Measurements from ENCODE around the gene TPM3. TPM values are rescaled to one million over a fixed set of nuclear protein-coding genes. Genes with fewer than 3 reads are reported as not detected.

Gene TPM3
- total and polyA plus RNA-seq, 2 of the 8 experiments (the other 6 are each of a cell fraction or from before 2014, with no cell fraction given), result 278 to 572 TPM

DNA sequence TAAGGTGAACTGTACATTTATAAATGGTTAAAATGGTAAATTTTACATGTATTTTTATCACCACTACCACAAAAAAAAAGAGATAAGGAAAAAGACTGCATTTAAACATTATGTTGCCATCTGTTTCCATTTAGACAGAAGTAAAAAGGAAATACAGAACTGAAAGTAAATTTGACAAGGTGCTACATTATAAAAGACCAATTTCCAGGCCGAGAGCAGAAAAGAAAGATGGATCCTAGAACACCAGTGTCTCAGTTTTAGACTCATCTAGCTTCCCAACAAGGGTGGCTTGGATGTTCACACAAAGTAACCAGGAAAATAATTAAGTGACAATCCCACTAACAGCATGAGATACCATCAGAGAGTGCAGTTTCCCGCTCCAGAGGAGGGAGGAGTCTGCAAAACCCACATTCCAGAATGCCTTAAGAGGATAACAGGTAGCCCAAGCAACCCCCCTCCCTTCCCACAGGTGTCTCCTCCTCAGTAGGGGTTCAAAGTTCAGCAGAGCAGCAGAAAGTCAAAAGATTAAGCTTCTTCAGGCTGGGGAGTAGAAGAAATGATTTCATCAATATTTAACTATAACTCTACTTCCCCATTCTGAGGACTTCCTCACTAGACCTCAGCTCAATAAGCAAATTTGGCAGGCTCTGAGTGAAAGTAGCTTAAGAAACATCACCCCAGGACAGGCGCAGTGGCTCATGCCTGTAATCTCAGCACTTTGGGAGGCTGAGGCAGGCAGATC lies 11.8 kb downstream of the TPM3 start:
- Histone ChIP-seq H2BK120ac (replicated peaks; ENCODE audit: low read depth, low read length) (no peak overlapping the region), H3K23me2 (ENCODE audit: low read depth, low read length) (peaks cover 7% of the 10 kb centered on the region; the same call in 1 of the 2 replicates), H2BK5ac (ENCODE audit: low read depth, low read length) (no peak overlapping the region), H2AK5ac (ENCODE audit: low read depth, low read length) (no peak overlapping the region), H2BK15ac (ENCODE audit: low read length) (no peak overlapping the region), H3K9me3 (ENCODE audit: insufficient read depth in 2 of 2, low read depth in 1 of 2, low read length in 1 of 2) (no peaks in the 10 kb centered on the region), H3K4me3 (ENCODE audit: extremely low read depth in 1 of 4, insufficient read depth in 2 of 4, low read depth in 3 of 4, low read length in 4 of 4) (peak overlapping the region in 2 of 4 experiments; percentile 7 to 44; a peak in 4 of 8 replicates), H3K9ac (replicated peaks in 1 of 4; ENCODE audit: extremely low read depth in 1 of 4, low read depth in 3 of 4, low read length in 3 of 4) (peak overlapping the region in 2 of 4 experiments; percentile 1 to 39; a peak in 1 of 7 replicates), H3K79me1 (ENCODE audit: low read depth, low read length) (peaks cover 21% of the 10 kb centered on the region), H3K4ac (replicated peaks; ENCODE audit: insufficient read length, low read depth, low read length) (no peak overlapping the region), H3K27me3 (replicated peaks in 1 of 4; ENCODE audit: control insufficient read depth in 3 of 4, extremely low read depth in 1 of 4, insufficient read depth in 3 of 4, low read length in 3 of 4) (no peaks in the 10 kb centered on the region), H2BK12ac (ENCODE audit: low read depth, low read length) (no peak overlapping the region; the same call in 1 of the 2 replicates), H4K91ac (replicated peaks; ENCODE audit: insufficient read length, low read length) (no peak overlapping the region), H3K56ac (replicated peaks; ENCODE audit: insufficient read length, low read depth, low read length) (no peak overlapping the region), H3K23ac (ENCODE audit: insufficient read length) (no peak overlapping the region), H4K8ac (ENCODE audit: extremely low read depth, insufficient read depth, low read length) (no peak overlapping the region), H3K36me3 (ENCODE audit: control insufficient read depth in 2 of 4, insufficient read depth in 4 of 4, low read length in 3 of 4) (peaks cover 4 to 24% (median 13%) of the 10 kb centered on the region in 4 experiments), H3K4me1 (replicated peaks in 1 of 4; ENCODE audit: control insufficient read depth in 3 of 4, insufficient read depth in 4 of 4, low read length in 3 of 4) (peaks cover 10 to 17% (median 14%) of the 10 kb centered on the region in 4 experiments), H3K27ac (ENCODE audit: low read depth, low read length) (0 out of 2 replicates have a peak overlapping the region, but pooled peaks have one; percentile 25), H4K20me1 (replicated peaks in 1 of 2; ENCODE audit: control insufficient read depth in 1 of 2, insufficient read depth in 2 of 2, low read length in 2 of 2) (peaks cover 31 to 34% of the 10 kb centered on the region in 2 experiments), H3K4me2 (ENCODE audit: insufficient read depth in 1 of 2, low read depth in 2 of 2, low read length in 2 of 2) (peak overlapping the region; percentile 59 to 83), H3K79me2 (ENCODE audit: control insufficient read depth in 1 of 2, insufficient read depth in 2 of 2, low read length in 2 of 2) (peaks cover 65 to 78% of the 10 kb centered on the region in 2 experiments), H2BK20ac (ENCODE audit: low read length) (no peak overlapping the region), H4K5ac (ENCODE audit: insufficient read length, low read depth, low read length) (no peak overlapping the region), H2AFZ (ENCODE audit: low read length) (no peak overlapping the region), H3K14ac (ENCODE audit: insufficient read length) (no peak overlapping the region), H3K18ac (ENCODE audit: extremely low read depth, low read length) (no peak overlapping the region)
- DNase-seq (ENCODE audit: low read depth in 1 of 2, low spot score in 2 of 2) (no peak), FAIRE-seq (no peak)
- WGBS, 2 experiments (ENCODE audit: extremely low coverage in 1 of 2, insufficient coverage in 1 of 2, insufficient read length in 1 of 2, insufficient replicate concordance in 2 of 2, low coverage in 1 of 2, low lambda C conversion rate in 2 of 2, missing lambda C conversion rate in 1 of 2), result 65% methylated on average over 3 of the region's 3 CpGs; no CpG with 5 or more reads in 1 of the 2 experiments
- TF ChIP-seq CBX5 (IDR thresholded peaks at IDR 0.05; ENCODE audit: low read depth, low read length) (no peak), CBX8 (IDR thresholded peaks at IDR 0.05; ENCODE audit: borderline replicate concordance, low read depth, low read length) (no peak), TEAD4 (IDR thresholded peaks at IDR 0.05; ENCODE audit: low read depth, low read length) (peak; percentile 69), EP300 (IDR thresholded peaks at IDR 0.05; ENCODE audit: borderline replicate concordance in 1 of 2, low read depth in 2 of 2, low read length in 2 of 2) (no peak), CHD2 (IDR thresholded peaks at IDR 0.05; ENCODE audit: low read length) (no peak), SAP30 (IDR thresholded peaks at IDR 0.05; ENCODE audit: insufficient read depth, insufficient replicate concordance, low read length) (no peak), TAF7 (optimal IDR thresholded peaks at IDR 0.05; ENCODE audit: borderline replicate concordance, low read depth, low read length) (no peak), TCF12 (IDR thresholded peaks at IDR 0.05; ENCODE audit: low read depth, low read length) (peak; percentile 78; the same call in 1 of the 2 replicates), RNF2 (IDR thresholded peaks at IDR 0.05; ENCODE audit: borderline replicate concordance, low read depth, low read length, missing control alignments, poor library complexity, severe bottlenecking) (no peak), SIN3A (conservative IDR thresholded peaks at IDR 0.05 in 1 of 2, IDR thresholded peaks at IDR 0.05 in 1 of 2; ENCODE audit: low read depth in 1 of 2, low read length in 2 of 2) (no peak)
- ChIA-PET POLR2A (ENCODE audit: partially characterized antibody) (interaction anchor here (0.7 to 11.3 kb wide), 25 partner anchors 8 to 248 kb away, joined by 3 to 107 read pairs (median 4); partner anchors contain the start of genes NUP210L, RPS27, SLC39A1 and TPM3), CTCF (ENCODE audit: partially characterized antibody) (interaction anchor here (0.6 to 1.2 kb wide), 4 partner anchors 19 to 39 kb away, joined by 3 to 5 read pairs (median 3); no protein-coding TSS in a partner anchor)
